Neural crest cell (in vitro differentiated cells): ENCODE data around the gene ZNF362. TPM values are rescaled to one million over a fixed set of nuclear protein-coding genes. Genes with fewer than 3 reads are reported as not detected.

Experiments
- DNase-seq: peaks from one replicate; pipeline ENCODE4 v3.0.0; 2021; ENCODE audit warnings: low read depth, mixed read lengths, low spot score
- H3K27ac Mint-ChIP-seq: one replicate; pipeline ENCODE4 v1.8.0; 2021; ENCODE audit warnings: mild to moderate bottlenecking, mixed read lengths; ENCODE audit not compliant: unreplicated experiment
- H3K27me3 Mint-ChIP-seq: 2 replicates; pipeline ENCODE4 v1.8.0; 2021; ENCODE audit warnings: low read depth, mild to moderate bottlenecking, mixed read lengths
- H3K36me3 Mint-ChIP-seq: 2 replicates; pipeline ENCODE4 v1.8.0; 2021; ENCODE audit warnings: low read depth, mild to moderate bottlenecking, mixed read lengths
- H3K4me1 Mint-ChIP-seq: 2 replicates; pipeline ENCODE4 v1.8.0; 2021; ENCODE audit warnings: mixed read lengths
- H3K4me3 Mint-ChIP-seq: one replicate; pipeline ENCODE4 v1.8.0; 2021; ENCODE audit warnings: mild to moderate bottlenecking, mixed read lengths
- H3K9me3 Mint-ChIP-seq: 2 replicates; pipeline ENCODE4 v1.8.0; 2021; ENCODE audit warnings: mixed read lengths
- CTCF ChIP-seq: fragments of 200-600 bp; sonication (generic); conservative IDR thresholded peaks from 2 replicates; pipeline ENCODE4 v1.5.0; 2021; ENCODE audit warnings: antibody characterized with exemption, mild to moderate bottlenecking
- total RNA-seq: library from RNA; stranded (reverse); gene quantifications from 2 replicates; pipeline ENCODE4 v1.2.1, GENCODE V29; 2021

Gene ZNF362
- total RNA-seq, 1 donor from 2014 or later, result 56.3 TPM

GRCh38 chr1:33322870-33323585 lies 66.7 kb downstream of the ZNF362 start:
- Mint-ChIP-seq H3K4me1 (peaks cover 12% of the 10 kb centered on the region), H3K4me3 (no peak overlapping the region), H3K27me3 (peaks cover 6% of the 10 kb centered on the region), H3K27ac (no peak overlapping the region), H3K36me3 (peaks cover 6% of the 10 kb centered on the region), H3K9me3 (no peaks in the 10 kb centered on the region)
- TF ChIP-seq CTCF, result no peak
- no peak for DNase-seq

GRCh38 chr1:33323663-33324477 lies 67.6 kb downstream of the ZNF362 start:
- Mint-ChIP-seq H3K4me1 (peaks cover 3% of the 10 kb centered on the region), H3K27ac (no peak overlapping the region), H3K4me3 (no peak overlapping the region), H3K36me3 (peaks cover 10% of the 10 kb centered on the region), H3K9me3 (no peaks in the 10 kb centered on the region), H3K27me3 (peaks cover 3% of the 10 kb centered on the region)
- no peak for DNase-seq
- TF ChIP-seq CTCF, result no peak

- Mint-ChIP-seq H3K27me3 (no peaks in the 10 kb centered on the region), H3K4me3 (no peak overlapping the region), H3K27ac (peak overlapping the region; percentile 93), H3K36me3 (peaks cover 19% of the 10 kb centered on the region), H3K4me1 (no peaks in the 10 kb centered on the region), H3K9me3 (no peaks in the 10 kb centered on the region)
- no peak for DNase-seq
- TF ChIP-seq CTCF, result no peak
Measured at GRCh38 chr1:33324677-33325575, 68.6 kb downstream of the ZNF362 start.

- no peaks in the 10 kb centered on the region for H3K9me3 Mint-ChIP-seq
- no peak for DNase-seq
- H3K27me3 Mint-ChIP-seq, result no peaks in the 10 kb centered on the region
- no peaks in the 10 kb centered on the region for H3K4me1 Mint-ChIP-seq
- no peak for TF ChIP-seq CTCF
- no peak overlapping the region for H3K4me3 Mint-ChIP-seq
- peaks cover 21% of the 10 kb centered on the region for H3K36me3 Mint-ChIP-seq
- H3K27ac Mint-ChIP-seq, result no peak overlapping the region
Measured at GRCh38 chr1:33326785-33327184, 70.5 kb downstream of the ZNF362 start.

GRCh38 chr1:33327587-33328325 lies 71.5 kb downstream of the ZNF362 start:
- no peak for TF ChIP-seq CTCF
- Mint-ChIP-seq H3K36me3 (peaks cover 22% of the 10 kb centered on the region), H3K9me3 (no peaks in the 10 kb centered on the region), H3K4me1 (peaks cover 5% of the 10 kb centered on the region), H3K27ac (no peak overlapping the region), H3K27me3 (no peaks in the 10 kb centered on the region), H3K4me3 (no peak overlapping the region)
- DNase-seq, result no peak
